Endothelial cell of umbilical vein (primary cell): ENCODE measurements around the gene ESF1.

Experiments used
- EZH2 ChIP-seq: IDR thresholded peaks from 2 replicates; pipeline ENCODE4 v1.6.1; 2012; ENCODE audit warnings: borderline replicate concordance, low read depth, mild to moderate bottlenecking, moderate library complexity, low read length, inconsistent platforms; ENCODE audit not compliant: severe bottlenecking
- GATA2 ChIP-seq: IDR thresholded peaks from 2 replicates; pipeline ENCODE4 v1.7.0; 2011; ENCODE audit warnings: low read depth, mild to moderate bottlenecking, moderate library complexity, mixed read lengths, low read length; ENCODE audit not compliant: insufficient read length, insufficient read depth
- TF ChIP-seq, protein P1 (sequence below), 2 donors: IDR thresholded peaks; 1 replicate in 1 of 2; 2 replicates in 1 of 2; pipeline ENCODE4 v1.5.1; 2011; ENCODE audit warnings: low read length in 2 of 2, mild to moderate bottlenecking in 2 of 2, moderate library complexity in 2 of 2, control low read depth in 1 of 2, inconsistent platforms in 1 of 2, low read depth in 1 of 2; ENCODE audit not compliant: insufficient read depth in 1 of 2; ENCODE audit errors: extremely low read depth in 1 of 2

DNA sequence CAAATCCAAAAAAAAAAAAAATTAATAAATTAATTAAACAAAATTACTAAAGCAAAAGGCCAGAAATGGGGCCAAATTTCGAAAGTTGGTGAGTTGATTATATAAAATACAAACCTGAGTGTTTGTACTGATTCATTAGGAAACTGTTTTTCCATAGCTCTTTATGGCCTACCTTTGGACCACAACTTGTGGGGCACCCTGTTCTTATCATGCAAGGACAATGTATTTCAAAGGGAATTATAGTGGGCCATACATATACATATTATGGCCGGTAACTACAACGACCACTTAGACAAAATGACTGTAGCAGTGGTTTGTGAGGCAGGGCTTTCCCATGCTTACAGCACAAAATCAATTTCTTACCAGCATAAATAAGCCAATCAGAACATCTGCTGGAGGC is 69.5 kb downstream of the ESF1 start:
- TF ChIP-seq, protein P1, sequence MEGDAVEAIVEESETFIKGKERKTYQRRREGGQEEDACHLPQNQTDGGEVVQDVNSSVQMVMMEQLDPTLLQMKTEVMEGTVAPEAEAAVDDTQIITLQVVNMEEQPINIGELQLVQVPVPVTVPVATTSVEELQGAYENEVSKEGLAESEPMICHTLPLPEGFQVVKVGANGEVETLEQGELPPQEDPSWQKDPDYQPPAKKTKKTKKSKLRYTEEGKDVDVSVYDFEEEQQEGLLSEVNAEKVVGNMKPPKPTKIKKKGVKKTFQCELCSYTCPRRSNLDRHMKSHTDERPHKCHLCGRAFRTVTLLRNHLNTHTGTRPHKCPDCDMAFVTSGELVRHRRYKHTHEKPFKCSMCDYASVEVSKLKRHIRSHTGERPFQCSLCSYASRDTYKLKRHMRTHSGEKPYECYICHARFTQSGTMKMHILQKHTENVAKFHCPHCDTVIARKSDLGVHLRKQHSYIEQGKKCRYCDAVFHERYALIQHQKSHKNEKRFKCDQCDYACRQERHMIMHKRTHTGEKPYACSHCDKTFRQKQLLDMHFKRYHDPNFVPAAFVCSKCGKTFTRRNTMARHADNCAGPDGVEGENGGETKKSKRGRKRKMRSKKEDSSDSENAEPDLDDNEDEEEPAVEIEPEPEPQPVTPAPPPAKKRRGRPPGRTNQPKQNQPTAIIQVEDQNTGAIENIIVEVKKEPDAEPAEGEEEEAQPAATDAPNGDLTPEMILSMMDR (IDR thresholded peaks at IDR 0.05; ENCODE audit: extremely low read depth in 1 of 2, insufficient read depth in 1 of 2, low read depth in 1 of 2, low read length in 2 of 2) = no peak
- TF ChIP-seq EZH2 (no peak), GATA2 (no peak)
